ENCODE measurements around the gene TOLLIP. TPM values are rescaled to one million over a fixed set of nuclear protein-coding genes. Genes with fewer than 3 reads are reported as not detected.

TOLLIP gene
- total and polyA plus RNA-seq, 2 donors, result 10.9 to 25.4 TPM

- Histone ChIP-seq H3K4me3 (ENCODE audit: low read length in 2 of 2) (no peak overlapping the region), H3K36me3 (ENCODE audit: control insufficient read depth in 2 of 2, insufficient read depth in 2 of 2, low read length in 1 of 2) (no peaks in the 10 kb centered on the region), H3K9me3 (ENCODE audit: control insufficient read depth in 2 of 2, insufficient read depth in 1 of 2, low read length in 1 of 2) (no peaks in the 10 kb centered on the region), H3K27ac (ENCODE audit: low read depth in 1 of 2, low read length in 1 of 2) (no peak overlapping the region), H3K27me3 (ENCODE audit: control insufficient read depth in 2 of 2, insufficient read depth in 1 of 2, low read length in 1 of 2) (peaks cover 0 to 8% of the 10 kb centered on the region in 2 donors), H3K4me1 (ENCODE audit: control insufficient read depth in 2 of 2, insufficient read depth in 2 of 2, low read length in 2 of 2) (peaks cover 0 to 1% of the 10 kb centered on the region in 2 donors)
- WGBS, result 85% methylated on average over 41 of the region's 41 CpGs
- DNase-seq (ENCODE audit: low read depth in 6 of 9, low spot score in 9 of 9), result no peak
These were observed 83.0 kb downstream of the TOLLIP start for GRCh38 chr11:1226226-1226985.

DNA sequence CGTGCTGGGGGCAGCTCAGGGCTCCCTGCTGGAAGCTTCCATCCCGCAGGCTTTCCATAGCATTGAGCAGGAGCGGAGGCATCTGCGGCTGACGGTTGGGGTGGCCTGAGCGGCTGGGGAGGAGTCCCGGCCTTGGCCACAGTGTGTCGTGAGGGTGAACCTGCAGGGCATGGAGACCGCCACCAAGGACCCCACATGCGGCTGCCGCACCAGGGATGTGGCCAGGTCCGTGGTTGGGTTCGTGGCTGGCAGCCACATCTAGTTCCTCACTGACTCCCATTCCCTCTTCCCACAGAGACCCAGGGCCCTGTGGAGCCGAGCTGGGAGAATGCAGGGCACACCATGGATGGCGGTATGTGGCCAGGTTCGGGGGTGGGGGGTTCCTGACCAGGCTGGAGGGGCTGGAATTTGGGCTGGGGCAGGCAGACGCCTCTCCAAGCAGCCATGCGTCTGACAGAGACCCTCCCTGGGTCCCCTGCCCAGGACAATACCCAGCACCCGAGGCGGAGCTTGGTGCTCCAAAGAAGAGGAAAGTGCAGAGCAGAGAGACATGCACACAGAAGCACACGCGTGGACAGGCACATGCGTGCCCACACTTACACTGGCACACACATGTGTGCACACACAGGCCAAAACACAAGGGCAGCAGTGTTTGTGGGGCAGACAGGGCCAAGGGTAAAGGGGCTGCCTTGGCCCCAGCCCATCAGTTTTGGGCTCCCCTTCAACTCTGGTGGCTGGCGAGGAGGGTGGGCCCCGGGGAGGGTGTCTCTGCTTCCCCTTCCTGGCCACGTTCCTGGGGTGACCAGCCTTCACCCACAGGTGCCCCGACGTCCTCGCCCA lies 83.8 kb downstream of the TOLLIP start:
- H3K4me1 ChIP-seq (ENCODE audit: control insufficient read depth in 2 of 2, insufficient read depth in 2 of 2, low read length in 2 of 2), result peaks cover 6 to 8% of the 10 kb centered on the region in 2 donors
- no peaks in the 10 kb centered on the region for H3K36me3 ChIP-seq (ENCODE audit: control insufficient read depth in 2 of 2, insufficient read depth in 2 of 2, low read length in 1 of 2)
- DNase-seq (ENCODE audit: low read depth in 6 of 9, low spot score in 9 of 9), result no peak
- no peak overlapping the region for H3K27ac ChIP-seq (ENCODE audit: low read depth in 1 of 2, low read length in 1 of 2)
- no peak overlapping the region for H3K4me3 ChIP-seq (ENCODE audit: low read length in 2 of 2)
- H3K9me3 ChIP-seq (ENCODE audit: control insufficient read depth in 2 of 2, insufficient read depth in 1 of 2, low read length in 1 of 2), result no peaks in the 10 kb centered on the region
- WGBS, result 80% methylated on average over 29 of the region's 29 CpGs
- peaks cover 0 to 8% of the 10 kb centered on the region in 2 donors for H3K27me3 ChIP-seq (ENCODE audit: control insufficient read depth in 2 of 2, insufficient read depth in 1 of 2, low read length in 1 of 2)

DNA sequence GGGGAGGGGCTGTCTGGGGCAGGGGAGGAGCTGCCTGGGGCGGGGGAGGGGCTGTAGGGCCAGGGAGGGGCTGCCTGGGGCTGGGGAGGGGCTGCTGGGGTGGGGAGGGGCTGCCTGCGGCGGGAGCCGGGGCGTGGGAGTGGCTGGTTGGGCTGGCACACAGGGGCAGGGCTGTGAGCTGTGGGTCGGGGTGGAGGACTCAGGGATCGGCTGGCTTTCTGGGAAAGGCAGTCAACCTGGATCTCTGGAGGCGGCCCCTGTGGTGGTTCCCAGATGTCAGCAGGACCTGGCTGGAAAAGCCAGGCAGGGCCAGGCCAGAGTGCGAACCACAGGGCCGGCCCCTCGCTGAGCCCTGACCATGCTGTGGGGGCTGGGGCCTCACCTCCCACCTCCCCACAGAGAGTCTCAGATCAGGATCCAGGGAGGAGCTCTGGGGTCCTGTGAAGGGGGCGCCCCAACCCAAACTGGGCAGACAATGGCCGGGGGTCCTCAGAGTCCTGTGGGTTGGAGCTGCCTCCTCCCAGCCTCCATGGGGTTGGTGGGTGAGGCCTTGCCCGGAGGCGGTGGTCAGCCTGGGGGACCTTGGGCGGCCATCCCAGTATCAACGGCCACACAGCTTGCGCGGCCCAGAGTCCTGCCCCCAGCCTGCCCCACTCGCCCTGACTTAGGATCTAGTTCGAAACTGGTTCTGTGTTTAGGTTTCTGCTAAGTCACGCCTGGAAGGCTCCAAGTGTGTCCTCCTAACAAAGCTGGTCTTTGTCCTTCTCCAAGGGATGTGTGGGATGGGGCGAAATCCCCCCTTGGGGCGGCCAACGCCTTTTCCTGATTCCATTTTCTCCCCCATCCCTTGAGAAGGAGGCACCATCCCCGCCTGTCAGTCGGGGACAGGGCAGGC lies 84.7 kb downstream of the TOLLIP start:
- Histone ChIP-seq H3K36me3 (ENCODE audit: control insufficient read depth in 2 of 2, insufficient read depth in 2 of 2, low read length in 1 of 2) (no peaks in the 10 kb centered on the region), H3K4me1 (ENCODE audit: control insufficient read depth in 2 of 2, insufficient read depth in 2 of 2, low read length in 2 of 2) (peaks cover 6 to 13% of the 10 kb centered on the region in 2 donors), H3K27ac (ENCODE audit: low read depth in 1 of 2, low read length in 1 of 2) (no peak overlapping the region), H3K27me3 (ENCODE audit: control insufficient read depth in 2 of 2, insufficient read depth in 1 of 2, low read length in 1 of 2) (peaks cover 0 to 8% of the 10 kb centered on the region in 2 donors), H3K4me3 (ENCODE audit: low read length in 2 of 2) (no peak overlapping the region), H3K9me3 (ENCODE audit: control insufficient read depth in 2 of 2, insufficient read depth in 1 of 2, low read length in 1 of 2) (no peaks in the 10 kb centered on the region)
- DNase-seq (ENCODE audit: low read depth in 6 of 9, low spot score in 9 of 9), result no peak
- WGBS, result 75% methylated on average over 27 of the region's 27 CpGs

Other genes with a start within 250 kb of the TOLLIP start
- under 0.01 TPM for gene MUC2, start 234.8 kb downstream of the TOLLIP start, total RNA-seq
- gene MUC2, start 234.8 kb downstream of the TOLLIP start, polyA plus RNA-seq, result under 0.01 TPM
- gene MUC5AC, start 151.7 kb downstream of the TOLLIP start, total RNA-seq, result 0.05 TPM
- 0.02 TPM for gene MUC5AC, start 151.7 kb downstream of the TOLLIP start, polyA plus RNA-seq
- gene MUC5B, start 86.6 kb downstream of the TOLLIP start, total RNA-seq, result under 0.01 TPM
- gene MUC5B, start 86.6 kb downstream of the TOLLIP start, polyA plus RNA-seq, result 0.02 TPM
- 0.14 TPM for gene BRSK2, start 80.3 kb upstream of the TOLLIP start, total RNA-seq
- gene BRSK2, start 80.3 kb upstream of the TOLLIP start, polyA plus RNA-seq, result 1.1 TPM
- 34.0 TPM for gene MOB2, start 177.1 kb upstream of the TOLLIP start, total RNA-seq
- gene MOB2, start 177.1 kb upstream of the TOLLIP start, polyA plus RNA-seq, result 46.5 TPM